Caco-2 (cell line): ENCODE data around the gene PRR5. TPM values are rescaled to one million over a fixed set of nuclear protein-coding genes. Genes with fewer than 3 reads are reported as not detected.

Source experiments
- BruUV-seq: library from RNA; stranded (reverse); fragments of 400-500 nt; replicated peaks from 2 replicates; lab custom pipeline; 2021; lab: Mats Ljungman, UMichigan
- CTCF ChIA-PET: fragments of 300-600 bp; sonication (Branson Sonifier 250); formaldehyde crosslinking; loops from one replicate; lab custom pipeline; 2022; ENCODE audit warnings: antibody characterized with exemption; lab: Charles Lee
- POLR2A ChIA-PET: fragments of 300-600 bp; sonication (Branson Sonifier 250); formaldehyde crosslinking; loops from one replicate; lab custom pipeline; 2022; ENCODE audit warnings: antibody characterized with exemption; lab: Charles Lee
- DNase-seq, 2 experiments: peaks; one replicate each; pipeline versions ENCODE4 v3.0.0 to v3.0.0-alpha.2; 2020 to 2022
- H3K27me3 ChIP-seq: replicated peaks from 2 replicates; pipeline ENCODE4 v1.6.0; 2011; ENCODE audit warnings: low read length; ENCODE audit not compliant: control insufficient read depth, insufficient read depth
- H3K36me3 ChIP-seq: 2 replicates; pipeline ENCODE4 v1.5.1; 2011; ENCODE audit warnings: low read length; ENCODE audit not compliant: control insufficient read depth, insufficient read depth
- H3K4me1 ChIP-seq: fragments of 250-450 bp; sonication (Bioruptor Pico); 2 replicates; pipeline ENCODE4 v1.5.1; 2020; ENCODE audit warnings: mild to moderate bottlenecking
- H3K4me3 ChIP-seq: 2 replicates; pipeline ENCODE4 v1.5.1; 2011; ENCODE audit warnings: low read depth, mild to moderate bottlenecking, control low read depth, low read length
- H3K9me3 ChIP-seq: fragments of 250-450 bp; sonication (Bioruptor Pico); 2 replicates; pipeline ENCODE4 v1.5.1; 2020; ENCODE audit warnings: mild to moderate bottlenecking, moderate library complexity
- H3K27ac Mint-ChIP-seq: one replicate; pipeline ENCODE4 v1.8.0; 2022; ENCODE audit warnings: mixed read lengths; ENCODE audit not compliant: unreplicated experiment
- H3K27me3 Mint-ChIP-seq: one replicate; pipeline ENCODE4 v1.8.0; 2022; ENCODE audit warnings: mixed read lengths; ENCODE audit not compliant: insufficient read depth, unreplicated experiment
- H3K36me3 Mint-ChIP-seq: one replicate; pipeline ENCODE4 v1.8.0; 2022; ENCODE audit warnings: mild to moderate bottlenecking, mixed read lengths; ENCODE audit not compliant: insufficient read depth, unreplicated experiment
- H3K4me1 Mint-ChIP-seq: one replicate; pipeline ENCODE4 v1.8.0; 2022; ENCODE audit warnings: low read depth, mixed read lengths; ENCODE audit not compliant: unreplicated experiment
- H3K4me3 Mint-ChIP-seq: one replicate; pipeline ENCODE4 v1.8.0; 2022; ENCODE audit warnings: mild to moderate bottlenecking, moderate library complexity, mixed read lengths; ENCODE audit not compliant: unreplicated experiment
- H3K9me3 Mint-ChIP-seq: one replicate; pipeline ENCODE4 v1.8.0; 2022; ENCODE audit warnings: mixed read lengths; ENCODE audit not compliant: unreplicated experiment
- CTCF ChIP-seq, 2 experiments: fragments of 200-600 bp in 1 of 2; IDR thresholded peaks; 1 replicate in 1 of 2; 2 replicates in 1 of 2; pipeline versions ENCODE4 v1.5.1 to v1.8.0; 2011 to 2022; ENCODE audit warnings: antibody characterized with exemption in 1 of 2, control low read depth in 1 of 2, inconsistent platforms in 1 of 2, low read depth in 1 of 2, low read length in 1 of 2, mild to moderate bottlenecking in 1 of 2, moderate library complexity in 1 of 2; ENCODE audit not compliant: insufficient read depth in 1 of 2, severe bottlenecking in 1 of 2, unreplicated experiment in 1 of 2
- intact Hi-C: fragments of 100-400 bp; cut with micrococcal nuclease; formaldehyde crosslinking; loops from one replicate; pipeline ENCODE4 v1.10.0; 2022; ENCODE audit not compliant: unreplicated experiment
- total RNA-seq: library from RNA; stranded (reverse); gene quantifications from 2 replicates; pipeline ENCODE4 v1.2.3, GENCODE V29; 2022

PRR5 gene
- total RNA-seq, 1 experiment from 2014 or later = 82.8 TPM

GRCh38 chr22:44786610-44787009, 84.6 kb downstream of the PRR5 start:
- H3K9me3 ChIP-seq = no peaks in the 10 kb centered on the region
- TF ChIP-seq CTCF (IDR thresholded peaks at IDR 0.05; ENCODE audit: insufficient read depth in 1 of 2, low read depth in 1 of 2, low read length in 1 of 2, severe bottlenecking in 1 of 2, unreplicated experiment in 1 of 2) = no peak
- ChIA-PET CTCF (interaction anchor here (0.6 kb wide), 1 partner anchor 18 kb away, joined by 5 read pairs; no protein-coding TSS in a partner anchor), POLR2A (no interaction called here)
- no peaks in the 10 kb centered on the region for H3K9me3 Mint-ChIP-seq
- H3K4me3 ChIP-seq = no peak overlapping the region
- no peaks in the 10 kb centered on the region for H3K27me3 ChIP-seq
- H3K4me1 ChIP-seq = no peaks in the 10 kb centered on the region
- BruUV-seq = no TSS peak
- H3K27ac Mint-ChIP-seq = no peak overlapping the region
- intact Hi-C loops = no loop called here
- no peak for DNase-seq
- H3K4me3 Mint-ChIP-seq = no peak overlapping the region
- no peaks in the 10 kb centered on the region for H3K27me3 Mint-ChIP-seq
- peaks cover 81% of the 10 kb centered on the region for H3K36me3 Mint-ChIP-seq
- no peaks in the 10 kb centered on the region; the same call in none of the 2 replicates for H3K36me3 ChIP-seq
- peaks cover 9% of the 10 kb centered on the region for H3K4me1 Mint-ChIP-seq

Other genes starting within 250 kb of the PRR5 start
- gene RTL6, start 204.0 kb upstream of the PRR5 start, total RNA-seq = 12.8 and 13.4 TPM in 2 replicates
- 81.5 and 90.5 TPM in 2 replicates for gene ARHGAP8, start 50.4 kb downstream of the PRR5 start, total RNA-seq